K562 (cell line): ENCODE results near the gene EPHA4. TPM values are rescaled to one million over a fixed set of nuclear protein-coding genes. Genes with fewer than 3 reads are reported as not detected.

Source experiments
- ATAC-seq: fragments of 200-7000 bp; cut with Tn5 transposase; 3 replicates; pipeline ENCODE4 v1.9.1; 2020; ENCODE audit warnings: moderate library complexity
- BruUV-seq: library from RNA; stranded (reverse); fragments of 400-500 nt; replicated peaks from 2 replicates; lab custom pipeline; 2021; lab: Mats Ljungman, UMichigan
- CTCF ChIA-PET: fragments of 300-600 bp; formaldehyde crosslinking; extraction: SDS; loops from one replicate; lab custom pipeline; 2021; ENCODE audit warnings: low intra/inter-chr PET ratio; lab: Yijun Ruan, JAX
- POLR2A ChIA-PET: fragments of 300-600, 350-650 bp; sonication (Branson Sonifier 250); formaldehyde crosslinking; extraction: SDS; loops from one replicate; lab custom pipeline; 2021; ENCODE audit warnings: antibody characterized with exemption, inconsistent platforms; lab: Yijun Ruan, JAX
- DNase-seq, 4 experiments: peaks; one replicate each; pipeline versions ENCODE4 v3.0.0 to v3.0.0-alpha.2; 2011 to 2018; ENCODE audit warnings: low spot score in 3 of 4, mixed read lengths in 3 of 4; ENCODE audit errors: extremely low read depth in 1 of 4
- FAIRE-seq: peaks from 2 replicates; lab custom pipeline; 2011; peaks lifted over from hg19 to GRCh38; lab: Jason Lieb, UNC
- H2AFZ ChIP-seq: 2 replicates; pipeline ENCODE4 v1.6.0; 2011; ENCODE audit warnings: low read depth, low read length, control low read depth, inconsistent platforms
- H3K27ac ChIP-seq: fragments of 200-600 bp; 3 replicates; pipeline ENCODE4 v1.8.0; 2011; ENCODE audit warnings: low read depth, mild to moderate bottlenecking, control low read depth, inconsistent platforms, low read length, moderate library complexity, mixed read lengths; ENCODE audit errors: extremely low read depth
- H3K27me3 ChIP-seq, 2 experiments: fragments of 300-600 bp in 1 of 2; 2 replicates in 1 of 2; 3 replicates in 1 of 2; pipeline versions ENCODE4 v1.6.0 to v1.8.0; 2011; ENCODE audit warnings: inconsistent platforms in 2 of 2, low read length in 2 of 2, mild to moderate bottlenecking in 1 of 2, mixed read lengths in 1 of 2, moderate library complexity in 1 of 2; ENCODE audit not compliant: control insufficient read depth in 2 of 2, insufficient read depth in 2 of 2
- H3K36me3 ChIP-seq: fragments of 300-600 bp; 3 replicates; pipeline ENCODE4 v1.8.0; 2011; ENCODE audit warnings: mild to moderate bottlenecking, low read length, inconsistent platforms; ENCODE audit not compliant: control insufficient read depth, insufficient read depth
- H3K4me1 ChIP-seq, 2 experiments: fragments of 200-600 bp in 1 of 2; replicated peaks in 1 of 2; 2 replicates in 1 of 2; 3 replicates in 1 of 2; pipeline versions ENCODE4 v1.5.1 to v1.8.0; 2011; ENCODE audit warnings: inconsistent platforms in 2 of 2, low read length in 2 of 2, mild to moderate bottlenecking in 1 of 2, mixed read lengths in 1 of 2, moderate library complexity in 1 of 2; ENCODE audit not compliant: control insufficient read depth in 2 of 2, insufficient read depth in 2 of 2
- H3K4me2 ChIP-seq: 2 replicates; pipeline ENCODE4 v1.6.1; 2011; ENCODE audit warnings: low read length, control low read depth, inconsistent platforms, mixed read lengths; ENCODE audit not compliant: insufficient read depth
- H3K4me3 ChIP-seq: fragments of 200-600 bp; sonication (generic), shearing (Covaris generic); 2 replicates; pipeline ENCODE4 v1.5.1; 2016; ENCODE audit warnings: control low read depth, inconsistent platforms
- H3K79me2 ChIP-seq: fragments of 200-600 bp; 3 replicates; pipeline ENCODE4 v1.8.0; 2011; ENCODE audit warnings: low read length, inconsistent platforms; ENCODE audit not compliant: control insufficient read depth, insufficient read depth
- H3K9ac ChIP-seq, 2 experiments: 2 replicates each; pipeline versions ENCODE4 v1.6.0 to v1.6.1; 2011; ENCODE audit warnings: low read depth in 2 of 2, low read length in 2 of 2, control low read depth in 1 of 2, inconsistent platforms in 1 of 2, mild to moderate bottlenecking in 1 of 2, mixed read lengths in 1 of 2; ENCODE audit not compliant: insufficient read depth in 1 of 2
- H3K9me1 ChIP-seq: one replicate; pipeline ENCODE4 v1.6.0; 2011; ENCODE audit warnings: inconsistent platforms, mild to moderate bottlenecking, low read length, moderate library complexity; ENCODE audit not compliant: control insufficient read depth, insufficient read depth
- H3K9me3 ChIP-seq: replicated peaks from 2 replicates; pipeline ENCODE4 v1.5.1; 2011; ENCODE audit warnings: low read depth, low read length, inconsistent platforms; ENCODE audit not compliant: control insufficient read depth, insufficient read depth
- H4K20me1 ChIP-seq: replicated peaks from 2 replicates; pipeline ENCODE4 v1.6.1; 2011; ENCODE audit warnings: low read length, inconsistent platforms, mixed read lengths; ENCODE audit not compliant: control insufficient read depth, insufficient read depth
- FOXJ2 ChIP-seq: fragments of 200-800 bp; sonication (Bioruptor generic); IDR thresholded peaks from 2 replicates; pipeline ENCODE4 v1.6.1; 2016; ENCODE audit warnings: missing genetic modification characterization, missing compliant biosample characterization
- GATAD2B ChIP-seq: fragments of 450-650 bp; IDR thresholded peaks from 2 replicates; pipeline ENCODE4 v1.6.1; 2017; ENCODE audit warnings: mild to moderate bottlenecking, borderline replicate concordance
- LARP7 ChIP-seq: fragments of 450-650 bp; IDR thresholded peaks from 2 replicates; pipeline ENCODE4 v1.6.1; 2016
- MAFG ChIP-seq: fragments of 450-650 bp; conservative IDR thresholded peaks from 2 replicates; pipeline ENCODE4 v1.6.1; 2016; ENCODE audit warnings: missing genetic modification characterization, missing compliant biosample characterization
- NR1H2 ChIP-seq: sonication (generic); formaldehyde crosslinking; IDR thresholded peaks from 2 replicates; pipeline ENCODE4 v1.4.0; 2020; ENCODE audit warnings: mild to moderate bottlenecking, missing genetic modification reagents
- PHF21A ChIP-seq: fragments of 450-650 bp; IDR thresholded peaks from 2 replicates; pipeline ENCODE4 v1.6.1; 2017; ENCODE audit warnings: low read depth, borderline replicate concordance
- RBFOX2 ChIP-seq: fragments of 200-400 bp; formaldehyde crosslinking; IDR thresholded peaks from 2 replicates; pipeline ENCODE4 v1.6.1; 2017; ENCODE audit warnings: low read depth, mild to moderate bottlenecking, low read length, moderate library complexity
- RHOXF2B ChIP-seq: fragments of 250-450 bp; sonication (Bioruptor Pico); conservative IDR thresholded peaks from 2 replicates; pipeline ENCODE4 v1.5.1; 2021
- SMARCE1 ChIP-seq: fragments of 450-650 bp; IDR thresholded peaks from 2 replicates; pipeline ENCODE4 v1.7.1; 2016; ENCODE audit warnings: mild to moderate bottlenecking
- SOX6 ChIP-seq: fragments of 450-650 bp; IDR thresholded peaks from 2 replicates; pipeline ENCODE4 v1.6.1; 2014; ENCODE audit warnings: mild to moderate bottlenecking
- ZBTB17 ChIP-seq: fragments of 450-650 bp; formaldehyde crosslinking; IDR thresholded peaks from 2 replicates; pipeline ENCODE4 v1.4.0; 2020; ENCODE audit warnings: mild to moderate bottlenecking
- ZNF224 ChIP-seq: sonication (generic); formaldehyde crosslinking; IDR thresholded peaks from 2 replicates; pipeline ENCODE4 v1.8.0; 2022; ENCODE audit warnings: mild to moderate bottlenecking, missing genetic modification reagents
- whole genome bisulfite sequencing: fragments of 100-300 bp; shearing (Covaris generic); methylation state at CpG from one replicate; pipeline ENCODE4 v1.1.6; 2016; ENCODE audit warnings: low coverage, mixed read lengths; ENCODE audit not compliant: insufficient coverage; ENCODE audit errors: missing lambda C conversion rate; 5-methylcytosine and 5-hydroxymethylcytosine counted together
- in situ Hi-C: fragments of 300-500 bp; cut with MboI; formaldehyde crosslinking; loops from 4 replicates; pipeline ENCODE4 v1.15.0; 2018; ENCODE audit warnings: inconsistent platforms, mixed read lengths
- intact Hi-C: fragments of 100-400 bp; cut with micrococcal nuclease; formaldehyde crosslinking; loops from 2 replicates; pipeline ENCODE4 v1.14.2; 2022
- polyA plus RNA-seq, 8 experiments: library from polyadenylated mRNA; depleted of rRNA in 4 of 8; stranded (reverse) in 5 of 8; unstranded in 3 of 8; fragments of >200 nt; fragmentation: Nextera tagmentation in 2 of 8; fragmentation: Illumina TruSeq in 1 of 8; extraction: Ambion mirVana in 2 of 8; extraction: Trizol in 1 of 8; gene quantifications; 2 replicates each; pipeline versions ENCODE4 v1.2.1 to v1.2.3, GENCODE V29; 2011 to 2014; ENCODE audit warnings: inconsistent platforms in 1 of 8, missing spikeins in 1 of 8
- total RNA-seq, 7 experiments: library from RNA; depleted of rRNA in 6 of 7; stranded (reverse); fragments of >200 nt in 6 of 7; fragmentation: Illumina TruSeq in 2 of 7; extraction: Trizol in 2 of 7; gene quantifications; 2 replicates each; pipeline versions ENCODE4 v1.2.1 to v1.2.3, GENCODE V29; 2011 to 2021; ENCODE audit warnings: low replicate concordance in 1 of 7
- TF ChIP-seq, protein P1 (sequence below): fragments of 250-450 bp; sonication (Bioruptor Pico); IDR thresholded peaks from 2 replicates; pipeline ENCODE4 v1.5.1; 2021; ENCODE audit warnings: mild to moderate bottlenecking
- TF ChIP-seq, protein P2 (sequence below): fragments of 250-450 bp; sonication (Bioruptor Pico); IDR thresholded peaks from 2 replicates; pipeline ENCODE4 v1.8.0; 2022; ENCODE audit warnings: moderate library complexity, mild to moderate bottlenecking, inconsistent platforms
- TF ChIP-seq, protein P3 (sequence below), 2 experiments: fragments of 200-800 bp in 1 of 2; sonication (Bioruptor generic) in 1 of 2; sonication (generic) in 1 of 2; formaldehyde crosslinking in 1 of 2; IDR thresholded peaks in 1 of 2; conservative IDR thresholded peaks in 1 of 2; 2 replicates each; pipeline versions ENCODE4 v1.5.0 to v1.6.1; 2016 to 2020; ENCODE audit warnings: missing compliant biosample characterization in 1 of 2, missing genetic modification characterization in 1 of 2, missing genetic modification reagents in 1 of 2
- TF ChIP-seq, protein P4 (sequence below): fragments of 450-650 bp; IDR thresholded peaks from 2 replicates; pipeline ENCODE4 v1.7.1; 2018; ENCODE audit warnings: mild to moderate bottlenecking, low read depth; ENCODE audit not compliant: partially characterized antibody

Gene EPHA4
- total and polyA plus RNA-seq, 9 of the 15 experiments (the other 6 are each of a cell fraction or from before 2014, with no cell fraction given), result 0.07 to 0.09 (median 0.07) TPM; not detected in 6

DNA sequence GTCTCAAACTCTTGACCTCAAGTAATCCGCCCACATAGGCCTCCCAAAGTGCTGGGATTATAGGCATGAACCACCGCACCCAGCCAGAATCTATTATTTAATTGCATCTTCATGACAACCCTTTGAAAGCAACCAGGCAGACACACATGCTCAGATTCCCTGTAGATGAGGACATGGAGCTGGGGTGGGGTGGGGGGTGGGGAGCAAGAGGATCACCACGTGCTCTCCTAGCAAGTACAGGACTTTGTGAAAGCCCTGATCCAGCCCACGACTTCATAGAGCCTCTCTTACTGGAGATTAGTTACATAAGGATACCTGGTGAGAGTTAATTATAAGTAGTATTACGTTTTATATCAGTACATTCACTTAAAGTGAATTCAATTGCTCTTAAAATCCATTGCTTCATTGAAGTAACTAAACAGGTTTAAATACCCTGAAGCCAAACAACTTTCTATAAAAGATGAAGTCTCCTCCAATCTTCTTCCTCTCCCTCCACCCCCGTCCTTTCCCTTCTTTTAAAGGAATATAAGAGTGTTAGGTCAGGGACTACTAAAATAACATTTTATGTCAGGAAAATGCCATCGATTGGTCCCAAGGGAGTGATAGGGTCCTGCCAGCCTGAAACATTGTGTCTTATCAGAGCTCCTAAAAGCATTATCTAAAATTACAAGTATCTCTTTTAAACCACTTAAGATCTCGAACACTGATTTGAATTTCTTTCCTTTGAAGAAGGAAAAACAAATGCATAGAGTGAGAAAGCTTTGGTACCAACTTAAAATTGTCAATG, 123.9 kb downstream of the EPHA4 start:
- H3K4me3 ChIP-seq, result no peak overlapping the region
- no peak overlapping the region for H2AFZ ChIP-seq
- no peak for TF ChIP-seq LARP7
- no peak for TF ChIP-seq SMARCE1
- TF ChIP-seq, protein P1, sequence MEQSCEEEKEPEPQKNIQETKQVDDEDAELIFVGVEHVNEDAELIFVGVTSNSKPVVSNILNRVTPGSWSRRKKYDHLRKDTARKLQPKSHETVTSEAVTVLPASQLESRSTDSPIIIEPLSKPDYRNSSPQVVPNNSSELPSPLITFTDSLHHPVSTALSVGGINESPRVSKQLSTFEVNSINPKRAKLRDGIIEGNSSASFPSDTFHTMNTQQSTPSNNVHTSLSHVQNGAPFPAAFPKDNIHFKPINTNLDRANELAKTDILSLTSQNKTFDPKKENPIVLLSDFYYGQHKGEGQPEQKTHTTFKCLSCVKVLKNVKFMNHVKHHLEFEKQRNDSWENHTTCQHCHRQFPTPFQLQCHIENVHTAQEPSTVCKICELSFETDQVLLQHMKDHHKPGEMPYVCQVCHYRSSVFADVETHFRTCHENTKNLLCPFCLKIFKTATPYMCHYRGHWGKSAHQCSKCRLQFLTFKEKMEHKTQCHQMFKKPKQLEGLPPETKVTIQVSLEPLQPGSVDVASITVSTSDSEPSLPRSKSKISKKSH (CRISPR knock-in tag), result no peak
- TF ChIP-seq ZBTB17, result no peak
- TF ChIP-seq GATAD2B, result no peak
- TF ChIP-seq RHOXF2B (CRISPR knock-in tag), result no peak
- no peak for TF ChIP-seq RBFOX2
- TF ChIP-seq SOX6, result no peak
- TF ChIP-seq, protein P2, sequence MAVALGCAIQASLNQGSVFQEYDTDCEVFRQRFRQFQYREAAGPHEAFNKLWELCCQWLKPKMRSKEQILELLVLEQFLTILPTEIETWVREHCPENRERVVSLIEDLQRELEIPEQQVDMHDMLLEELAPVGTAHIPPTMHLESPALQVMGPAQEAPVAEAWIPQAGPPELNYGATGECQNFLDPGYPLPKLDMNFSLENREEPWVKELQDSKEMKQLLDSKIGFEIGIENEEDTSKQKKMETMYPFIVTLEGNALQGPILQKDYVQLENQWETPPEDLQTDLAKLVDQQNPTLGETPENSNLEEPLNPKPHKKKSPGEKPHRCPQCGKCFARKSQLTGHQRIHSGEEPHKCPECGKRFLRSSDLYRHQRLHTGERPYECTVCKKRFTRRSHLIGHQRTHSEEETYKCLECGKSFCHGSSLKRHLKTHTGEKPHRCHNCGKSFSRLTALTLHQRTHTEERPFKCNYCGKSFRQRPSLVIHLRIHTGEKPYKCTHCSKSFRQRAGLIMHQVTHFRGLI (CRISPR knock-in tag), result no peak
- TF ChIP-seq PHF21A, result no peak
- no peak for TF ChIP-seq NR1H2 (CRISPR knock-in tag)
- TF ChIP-seq, protein P3, sequence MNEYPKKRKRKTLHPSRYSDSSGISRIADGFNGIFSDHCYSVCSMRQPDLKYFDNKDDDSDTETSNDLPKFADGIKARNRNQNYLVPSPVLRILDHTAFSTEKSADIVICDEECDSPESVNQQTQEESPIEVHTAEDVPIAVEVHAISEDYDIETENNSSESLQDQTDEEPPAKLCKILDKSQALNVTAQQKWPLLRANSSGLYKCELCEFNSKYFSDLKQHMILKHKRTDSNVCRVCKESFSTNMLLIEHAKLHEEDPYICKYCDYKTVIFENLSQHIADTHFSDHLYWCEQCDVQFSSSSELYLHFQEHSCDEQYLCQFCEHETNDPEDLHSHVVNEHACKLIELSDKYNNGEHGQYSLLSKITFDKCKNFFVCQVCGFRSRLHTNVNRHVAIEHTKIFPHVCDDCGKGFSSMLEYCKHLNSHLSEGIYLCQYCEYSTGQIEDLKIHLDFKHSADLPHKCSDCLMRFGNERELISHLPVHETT (CRISPR knock-in tag; conservative IDR thresholded peaks at IDR 0.05 in 1 of 2, IDR thresholded peaks at IDR 0.05 in 1 of 2), result no peak
- TF ChIP-seq, protein P4, sequence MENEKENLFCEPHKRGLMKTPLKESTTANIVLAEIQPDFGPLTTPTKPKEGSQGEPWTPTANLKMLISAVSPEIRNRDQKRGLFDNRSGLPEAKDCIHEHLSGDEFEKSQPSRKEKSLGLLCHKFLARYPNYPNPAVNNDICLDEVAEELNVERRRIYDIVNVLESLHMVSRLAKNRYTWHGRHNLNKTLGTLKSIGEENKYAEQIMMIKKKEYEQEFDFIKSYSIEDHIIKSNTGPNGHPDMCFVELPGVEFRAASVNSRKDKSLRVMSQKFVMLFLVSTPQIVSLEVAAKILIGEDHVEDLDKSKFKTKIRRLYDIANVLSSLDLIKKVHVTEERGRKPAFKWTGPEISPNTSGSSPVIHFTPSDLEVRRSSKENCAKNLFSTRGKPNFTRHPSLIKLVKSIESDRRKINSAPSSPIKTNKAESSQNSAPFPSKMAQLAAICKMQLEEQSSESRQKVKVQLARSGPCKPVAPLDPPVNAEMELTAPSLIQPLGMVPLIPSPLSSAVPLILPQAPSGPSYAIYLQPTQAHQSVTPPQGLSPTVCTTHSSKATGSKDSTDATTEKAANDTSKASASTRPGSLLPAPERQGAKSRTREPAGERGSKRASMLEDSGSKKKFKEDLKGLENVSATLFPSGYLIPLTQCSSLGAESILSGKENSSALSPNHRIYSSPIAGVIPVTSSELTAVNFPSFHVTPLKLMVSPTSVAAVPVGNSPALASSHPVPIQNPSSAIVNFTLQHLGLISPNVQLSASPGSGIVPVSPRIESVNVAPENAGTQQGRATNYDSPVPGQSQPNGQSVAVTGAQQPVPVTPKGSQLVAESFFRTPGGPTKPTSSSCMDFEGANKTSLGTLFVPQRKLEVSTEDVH, result no peak
- no peak for TF ChIP-seq ZNF224 (CRISPR knock-in tag)
- TF ChIP-seq FOXJ2 (tag), result no peak
- no peak for TF ChIP-seq MAFG (tag)

More for the DNA sequence above, 123.9 kb downstream of the EPHA4 start:
- Histone ChIP-seq H3K9ac (no peak overlapping the region), H3K27ac (no peak overlapping the region), H3K79me2 (no peaks in the 10 kb centered on the region), H3K36me3 (no peaks in the 10 kb centered on the region), H4K20me1 (no peaks in the 10 kb centered on the region), H3K4me2 (no peak overlapping the region), H3K4me1 (no peaks in the 10 kb centered on the region), H3K9me3 (no peaks in the 10 kb centered on the region), H3K27me3 (no peaks in the 10 kb centered on the region), H3K9me1 (no peaks in the 10 kb centered on the region)
- ChIA-PET CTCF (no interaction called here), POLR2A (no interaction called here)
- FAIRE-seq, result no peak
- BruUV-seq, result no TSS peak
- no peak for ATAC-seq
- intact Hi-C loops, result no loop called here
- DNase-seq, result no peak
- 9% methylated on average over 6 of the region's 8 CpGs for WGBS
- in situ Hi-C loops, result no loop called here
